ENCODE measurements around the gene ATP1B3.
A peak's percentile ranks its signal among the peaks of the same experiment; 100 is the strongest.
"Not testable (repeated sequence)": the region's sequence is repeated elsewhere in the genome, so short reads cannot be mapped to it uniquely, and the experiment has no call there.

ATP1B3 gene

GRCh38 chr3:141876381-141876890 lies at the start of gene ATP1B3:
Gene ATP1B3, plus strand, starts transcription at chr3:141876643. Its CDS starts 159 bp downstream, at chr3:141876802.
- DNase-seq = peak; percentile 83

- DNase-seq = no peak
Observed at GRCh38 chr3:141828487-141828886, 48.0 kb upstream of the ATP1B3 start.

GRCh38 chr3:141828890-141829289 lies 47.6 kb upstream of the ATP1B3 start:
- DNase-seq = no peak

GRCh38 chr3:141830508-141830907 lies 45.9 kb upstream of the ATP1B3 start:
- no peak for DNase-seq

GRCh38 chr3:141834292-141834691 lies 42.2 kb upstream of the ATP1B3 start:
- no peak for DNase-seq

GRCh38 chr3:141835557-141836229 lies 40.8 kb upstream of the ATP1B3 start:
- no peak for DNase-seq

GRCh38 chr3:141839389-141839788 lies 37.1 kb upstream of the ATP1B3 start:
- DNase-seq = no peak

- no peak for DNase-seq
Observed at GRCh38 chr3:141840737-141841544, 35.5 kb upstream of the ATP1B3 start.

GRCh38 chr3:141844108-141844507 lies 32.3 kb upstream of the ATP1B3 start:
- no peak for DNase-seq

- no peak for DNase-seq
Observed at GRCh38 chr3:141844812-141845211, 31.6 kb upstream of the ATP1B3 start.

- no peak for DNase-seq
Observed at GRCh38 chr3:141845407-141846049, 30.9 kb upstream of the ATP1B3 start.

- no peak for DNase-seq
Observed at GRCh38 chr3:141846050-141846433, 30.4 kb upstream of the ATP1B3 start.

- not testable (repeated sequence) for DNase-seq
Observed at GRCh38 chr3:141848159-141848748, 28.2 kb upstream of the ATP1B3 start.

GRCh38 chr3:141849056-141849815 lies 27.2 kb upstream of the ATP1B3 start:
- DNase-seq = no peak

GRCh38 chr3:141851411-141851810 lies 25.0 kb upstream of the ATP1B3 start:
- DNase-seq = no peak

- DNase-seq = no peak
Observed at GRCh38 chr3:141853081-141853601, 23.3 kb upstream of the ATP1B3 start.

GRCh38 chr3:141853629-141854168 lies 22.7 kb upstream of the ATP1B3 start:
- no peak for DNase-seq

- DNase-seq = no peak
Observed at GRCh38 chr3:141854599-141854998, 21.8 kb upstream of the ATP1B3 start.

- no peak for DNase-seq
Observed at GRCh38 chr3:141858312-141858711, 18.1 kb upstream of the ATP1B3 start.

- DNase-seq = no peak
Observed at GRCh38 chr3:141859651-141860050, 16.8 kb upstream of the ATP1B3 start.

- no peak for DNase-seq
Observed at GRCh38 chr3:141860086-141860669, 16.3 kb upstream of the ATP1B3 start.
